ENCODE measurements around the gene CTNNA2.

GRCh38 chr2:79552653-79553052, 39.8 kb downstream of the CTNNA2 start:
- TF ChIP-seq, protein P1, sequence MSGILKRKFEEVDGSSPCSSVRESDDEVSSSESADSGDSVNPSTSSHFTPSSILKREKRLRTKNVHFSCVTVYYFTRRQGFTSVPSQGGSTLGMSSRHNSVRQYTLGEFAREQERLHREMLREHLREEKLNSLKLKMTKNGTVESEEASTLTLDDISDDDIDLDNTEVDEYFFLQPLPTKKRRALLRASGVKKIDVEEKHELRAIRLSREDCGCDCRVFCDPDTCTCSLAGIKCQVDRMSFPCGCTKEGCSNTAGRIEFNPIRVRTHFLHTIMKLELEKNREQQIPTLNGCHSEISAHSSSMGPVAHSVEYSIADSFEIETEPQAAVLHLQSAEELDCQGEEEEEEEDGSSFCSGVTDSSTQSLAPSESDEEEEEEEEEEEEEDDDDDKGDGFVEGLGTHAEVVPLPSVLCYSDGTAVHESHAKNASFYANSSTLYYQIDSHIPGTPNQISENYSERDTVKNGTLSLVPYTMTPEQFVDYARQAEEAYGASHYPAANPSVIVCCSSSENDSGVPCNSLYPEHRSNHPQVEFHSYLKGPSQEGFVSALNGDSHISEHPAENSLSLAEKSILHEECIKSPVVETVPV (CRISPR knock-in tag; IDR thresholded peaks at IDR 0.05) = no peak
- TF ChIP-seq, protein P2, sequence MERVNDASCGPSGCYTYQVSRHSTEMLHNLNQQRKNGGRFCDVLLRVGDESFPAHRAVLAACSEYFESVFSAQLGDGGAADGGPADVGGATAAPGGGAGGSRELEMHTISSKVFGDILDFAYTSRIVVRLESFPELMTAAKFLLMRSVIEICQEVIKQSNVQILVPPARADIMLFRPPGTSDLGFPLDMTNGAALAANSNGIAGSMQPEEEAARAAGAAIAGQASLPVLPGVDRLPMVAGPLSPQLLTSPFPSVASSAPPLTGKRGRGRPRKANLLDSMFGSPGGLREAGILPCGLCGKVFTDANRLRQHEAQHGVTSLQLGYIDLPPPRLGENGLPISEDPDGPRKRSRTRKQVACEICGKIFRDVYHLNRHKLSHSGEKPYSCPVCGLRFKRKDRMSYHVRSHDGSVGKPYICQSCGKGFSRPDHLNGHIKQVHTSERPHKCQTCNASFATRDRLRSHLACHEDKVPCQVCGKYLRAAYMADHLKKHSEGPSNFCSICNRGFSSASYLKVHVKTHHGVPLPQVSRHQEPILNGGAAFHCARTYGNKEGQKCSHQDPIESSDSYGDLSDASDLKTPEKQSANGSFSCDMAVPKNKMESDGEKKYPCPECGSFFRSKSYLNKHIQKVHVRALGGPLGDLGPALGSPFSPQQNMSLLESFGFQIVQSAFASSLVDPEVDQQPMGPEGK (CRISPR knock-in tag; IDR thresholded peaks at IDR 0.05; ENCODE audit: borderline replicate concordance) = no peak
- no peak for TF ChIP-seq TSHZ2 (CRISPR knock-in tag; IDR thresholded peaks at IDR 0.05)
- TF ChIP-seq CSDC2 (CRISPR knock-in tag; IDR thresholded peaks at IDR 0.05) = no peak
- TF ChIP-seq RARB (CRISPR knock-in tag; IDR thresholded peaks at IDR 0.05) = no peak
- no peak for TF ChIP-seq CREB5 (CRISPR knock-in tag; IDR thresholded peaks at IDR 0.05; ENCODE audit: low read depth)
- TF ChIP-seq GLIS3 (CRISPR knock-in tag; IDR thresholded peaks at IDR 0.05) = no peak
- TF ChIP-seq ZC3H10 (CRISPR knock-in tag; IDR thresholded peaks at IDR 0.05) = no peak
- TF ChIP-seq, protein P3, sequence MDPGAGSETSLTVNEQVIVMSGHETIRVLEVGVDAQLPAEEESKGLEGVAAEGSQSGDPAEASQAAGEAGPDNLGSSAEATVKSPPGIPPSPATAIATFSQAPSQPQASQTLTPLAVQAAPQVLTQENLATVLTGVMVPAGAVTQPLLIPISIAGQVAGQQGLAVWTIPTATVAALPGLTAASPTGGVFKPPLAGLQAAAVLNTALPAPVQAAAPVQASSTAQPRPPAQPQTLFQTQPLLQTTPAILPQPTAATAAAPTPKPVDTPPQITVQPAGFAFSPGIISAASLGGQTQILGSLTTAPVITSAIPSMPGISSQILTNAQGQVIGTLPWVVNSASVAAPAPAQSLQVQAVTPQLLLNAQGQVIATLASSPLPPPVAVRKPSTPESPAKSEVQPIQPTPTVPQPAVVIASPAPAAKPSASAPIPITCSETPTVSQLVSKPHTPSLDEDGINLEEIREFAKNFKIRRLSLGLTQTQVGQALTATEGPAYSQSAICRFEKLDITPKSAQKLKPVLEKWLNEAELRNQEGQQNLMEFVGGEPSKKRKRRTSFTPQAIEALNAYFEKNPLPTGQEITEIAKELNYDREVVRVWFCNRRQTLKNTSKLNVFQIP (CRISPR knock-in tag; IDR thresholded peaks at IDR 0.05; ENCODE audit: borderline replicate concordance, low read depth) = no peak
- TF ChIP-seq ZFP30 (CRISPR knock-in tag; IDR thresholded peaks at IDR 0.05) = no peak
- no peak for TF ChIP-seq ZNF565 (CRISPR knock-in tag; conservative IDR thresholded peaks at IDR 0.05; ENCODE audit: low read depth)
- no peak for TF ChIP-seq ZFP3 (CRISPR knock-in tag; IDR thresholded peaks at IDR 0.05)
- TF ChIP-seq TCF4 (CRISPR knock-in tag; IDR thresholded peaks at IDR 0.05; ENCODE audit: borderline replicate concordance) = no peak
